ENCODE measurements around the gene TBC1D2.

DNA sequence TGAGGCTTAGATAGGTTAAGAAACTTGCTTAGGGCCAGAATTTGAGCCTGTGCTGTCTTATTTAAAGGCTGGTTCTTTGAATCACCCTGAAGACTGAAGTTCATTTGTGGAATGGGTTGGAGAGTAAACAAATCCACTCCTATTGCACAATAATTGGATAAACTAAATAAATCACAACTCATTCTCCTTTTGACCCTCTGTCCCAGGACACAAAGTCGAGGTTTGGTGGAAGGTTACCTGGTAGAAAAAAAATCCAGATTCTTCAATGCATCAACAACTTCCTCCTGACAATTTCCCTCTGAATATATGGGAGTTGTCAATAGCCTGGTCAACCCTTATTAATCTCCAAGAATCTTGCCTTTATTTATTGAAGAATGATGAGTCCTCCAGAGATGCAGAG, 28.9 kb downstream of the TBC1D2 start:
- TF ChIP-seq ZNF707 (tag by site-specific recombination; IDR thresholded peaks at IDR 0.05) (no peak), KLF16 (tag by site-specific recombination; IDR thresholded peaks at IDR 0.05) (no peak), CTCF (tag by site-specific recombination; IDR thresholded peaks at IDR 0.05) (no peak), ZNF335 (tag by site-specific recombination; conservative IDR thresholded peaks at IDR 0.05) (no peak), ZNF654 (tag by site-specific recombination; IDR thresholded peaks at IDR 0.05; ENCODE audit: low read depth) (no peak), ZNF169 (tag by site-specific recombination; IDR thresholded peaks at IDR 0.05) (no peak), REST (tag by site-specific recombination; IDR thresholded peaks at IDR 0.05) (no peak), ZNF140 (tag by site-specific recombination; IDR thresholded peaks at IDR 0.05) (no peak), ZNF350 (tag by site-specific recombination; IDR thresholded peaks at IDR 0.05) (no peak), ZBTB1 (tag by site-specific recombination; IDR thresholded peaks at IDR 0.05) (no peak), ZNF175 (tag by site-specific recombination; IDR thresholded peaks at IDR 0.05) (no peak), ZNF529 (tag by site-specific recombination; IDR thresholded peaks at IDR 0.05; ENCODE audit: insufficient replicate concordance) (no peak)
- TF ChIP-seq, protein P1, sequence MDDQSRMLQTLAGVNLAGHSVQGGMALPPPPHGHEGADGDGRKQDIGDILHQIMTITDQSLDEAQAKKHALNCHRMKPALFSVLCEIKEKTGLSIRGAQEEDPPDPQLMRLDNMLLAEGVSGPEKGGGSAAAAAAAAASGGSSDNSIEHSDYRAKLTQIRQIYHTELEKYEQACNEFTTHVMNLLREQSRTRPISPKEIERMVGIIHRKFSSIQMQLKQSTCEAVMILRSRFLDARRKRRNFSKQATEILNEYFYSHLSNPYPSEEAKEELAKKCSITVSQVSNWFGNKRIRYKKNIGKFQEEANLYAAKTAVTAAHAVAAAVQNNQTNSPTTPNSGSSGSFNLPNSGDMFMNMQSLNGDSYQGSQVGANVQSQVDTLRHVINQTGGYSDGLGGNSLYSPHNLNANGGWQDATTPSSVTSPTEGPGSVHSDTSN (CRISPR knock-in tag; IDR thresholded peaks at IDR 0.05): no peak
- TF ChIP-seq, protein P2, sequence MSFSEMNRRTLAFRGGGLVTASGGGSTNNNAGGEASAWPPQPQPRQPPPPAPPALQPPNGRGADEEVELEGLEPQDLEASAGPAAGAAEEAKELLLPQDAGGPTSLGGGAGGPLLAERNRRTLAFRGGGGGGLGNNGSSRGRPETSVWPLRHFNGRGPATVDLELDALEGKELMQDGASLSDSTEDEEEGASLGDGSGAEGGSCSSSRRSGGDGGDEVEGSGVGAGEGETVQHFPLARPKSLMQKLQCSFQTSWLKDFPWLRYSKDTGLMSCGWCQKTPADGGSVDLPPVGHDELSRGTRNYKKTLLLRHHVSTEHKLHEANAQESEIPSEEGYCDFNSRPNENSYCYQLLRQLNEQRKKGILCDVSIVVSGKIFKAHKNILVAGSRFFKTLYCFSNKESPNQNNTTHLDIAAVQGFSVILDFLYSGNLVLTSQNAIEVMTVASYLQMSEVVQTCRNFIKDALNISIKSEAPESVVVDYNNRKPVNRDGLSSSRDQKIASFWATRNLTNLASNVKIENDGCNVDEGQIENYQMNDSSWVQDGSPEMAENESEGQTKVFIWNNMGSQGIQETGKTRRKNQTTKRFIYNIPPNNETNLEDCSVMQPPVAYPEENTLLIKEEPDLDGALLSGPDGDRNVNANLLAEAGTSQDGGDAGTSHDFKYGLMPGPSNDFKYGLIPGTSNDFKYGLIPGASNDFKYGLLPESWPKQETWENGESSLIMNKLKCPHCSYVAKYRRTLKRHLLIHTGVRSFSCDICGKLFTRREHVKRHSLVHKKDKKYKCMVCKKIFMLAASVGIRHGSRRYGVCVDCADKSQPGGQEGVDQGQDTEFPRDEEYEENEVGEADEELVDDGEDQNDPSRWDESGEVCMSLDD (tag by site-specific recombination; IDR thresholded peaks at IDR 0.05): no peak
